SHP77 treated with DMSO at 0.1 percent for 48 hours (cell line): ENCODE results near the gene POLR1A.

ENCODE experiments used
- DNase-seq: peaks from one replicate; lab custom pipeline; 2025; lab: John Stamatoyannopoulos, UW

POLR1A gene

GRCh38 chr2:86037795-86038192 lies 67.9 kb downstream of the POLR1A start:
- DNase-seq: no peak

GRCh38 chr2:86037141-86037794 lies 68.4 kb downstream of the POLR1A start:
- no peak for DNase-seq

- DNase-seq: no peak
These were observed 69.0 kb downstream of the POLR1A start for GRCh38 chr2:86036669-86037138.

- peak; percentile 82 for DNase-seq
These were observed 69.6 kb downstream of the POLR1A start for GRCh38 chr2:86035883-86036668.

GRCh38 chr2:86035376-86035882 lies 70.3 kb downstream of the POLR1A start:
- DNase-seq: no peak

- no peak for DNase-seq
These were observed 71.7 kb downstream of the POLR1A start for GRCh38 chr2:86033751-86034692.

- no peak for DNase-seq
These were observed 72.7 kb downstream of the POLR1A start for GRCh38 chr2:86032861-86033595.

GRCh38 chr2:86031606-86032005 lies 74.1 kb downstream of the POLR1A start:
- DNase-seq: no peak

- no peak for DNase-seq
These were observed 74.5 kb downstream of the POLR1A start for GRCh38 chr2:86031151-86031550.

- no peak for DNase-seq
These were observed 75.8 kb downstream of the POLR1A start for GRCh38 chr2:86029873-86030272.

- DNase-seq: no peak
These were observed 76.8 kb downstream of the POLR1A start for GRCh38 chr2:86028766-86029381.

GRCh38 chr2:86027922-86028765 lies 77.5 kb downstream of the POLR1A start:
- DNase-seq: no peak

GRCh38 chr2:86027196-86027921 lies 78.3 kb downstream of the POLR1A start:
- DNase-seq: no peak

- DNase-seq: no peak
These were observed 79.0 kb downstream of the POLR1A start for GRCh38 chr2:86026744-86027065.

- no peak for DNase-seq
These were observed 79.5 kb downstream of the POLR1A start for GRCh38 chr2:86025976-86026743.

- DNase-seq: no peak
These were observed 80.4 kb downstream of the POLR1A start for GRCh38 chr2:86025229-86025820.

- no peak for DNase-seq
These were observed 82.3 kb downstream of the POLR1A start for GRCh38 chr2:86023366-86023712.

GRCh38 chr2:86022661-86023365 lies 82.9 kb downstream of the POLR1A start:
- DNase-seq: no peak
